GM20431 (cell line): Measurements from ENCODE around the gene DNM3.
"Not testable (repeated sequence)": the region's sequence is repeated elsewhere in the genome, so short reads cannot be mapped to it uniquely, and the experiment has no call there.

Experiments
- in situ Hi-C: fragments of 300-500 bp; cut with MseI, MboI; formaldehyde crosslinking; loops from one replicate; pipeline ENCODE4 v1.15.0; 2020; ENCODE audit warnings: low sequenced_read_pairs; ENCODE audit not compliant: unreplicated experiment

The DNM3 gene

DNA sequence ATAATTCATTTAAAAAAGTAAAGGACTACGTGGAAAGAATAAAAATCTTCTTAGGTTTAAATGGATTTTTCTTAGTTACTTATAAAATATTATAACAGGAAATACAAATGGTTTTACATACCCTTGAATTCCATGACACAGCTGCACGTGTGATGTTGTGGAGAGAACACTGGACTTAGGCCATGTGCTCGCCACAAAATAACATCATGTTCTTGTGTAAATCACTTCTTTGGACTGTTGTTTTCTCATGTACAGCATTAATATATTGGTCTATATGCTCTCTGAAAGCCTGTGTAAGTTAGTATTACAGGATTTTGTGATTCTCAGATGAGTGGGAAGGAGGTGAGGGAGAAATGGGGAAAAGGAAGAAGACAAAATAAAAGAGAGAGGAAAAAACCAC lies 228.2 kb downstream of the DNM3 start:
- in situ Hi-C loops, result no loop called here

DNA sequence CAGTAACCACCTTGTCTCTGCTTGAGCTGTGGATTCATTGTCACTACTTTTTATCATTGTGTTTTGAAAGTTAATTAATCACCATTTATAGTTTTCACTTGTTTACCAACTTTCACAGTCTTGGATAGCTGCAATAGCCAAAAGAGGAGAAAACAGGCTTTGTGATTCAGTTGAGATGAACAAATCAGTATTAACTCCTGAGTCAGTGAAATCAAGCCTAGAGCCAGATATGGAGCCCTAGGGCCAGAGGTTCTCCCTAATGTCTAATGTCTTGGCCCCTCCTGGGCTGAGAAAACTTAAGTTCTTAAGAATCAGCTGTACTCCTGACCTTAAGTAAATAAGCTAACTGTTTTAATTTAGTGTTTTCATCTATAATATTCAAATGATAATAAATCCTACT lies 228.8 kb downstream of the DNM3 start:
- in situ Hi-C loops, result no loop called here

GRCh38 chr1:172071746-172072145 lies 230.4 kb downstream of the DNM3 start:
- in situ Hi-C loops, result no loop called here

GRCh38 chr1:172079859-172080258 lies 238.6 kb downstream of the DNM3 start:
- in situ Hi-C loops, result not testable (repeated sequence)

- in situ Hi-C loops, result no loop called here
These were observed 241.9 kb downstream of the DNM3 start for GRCh38 chr1:172083191-172083590.

DNA sequence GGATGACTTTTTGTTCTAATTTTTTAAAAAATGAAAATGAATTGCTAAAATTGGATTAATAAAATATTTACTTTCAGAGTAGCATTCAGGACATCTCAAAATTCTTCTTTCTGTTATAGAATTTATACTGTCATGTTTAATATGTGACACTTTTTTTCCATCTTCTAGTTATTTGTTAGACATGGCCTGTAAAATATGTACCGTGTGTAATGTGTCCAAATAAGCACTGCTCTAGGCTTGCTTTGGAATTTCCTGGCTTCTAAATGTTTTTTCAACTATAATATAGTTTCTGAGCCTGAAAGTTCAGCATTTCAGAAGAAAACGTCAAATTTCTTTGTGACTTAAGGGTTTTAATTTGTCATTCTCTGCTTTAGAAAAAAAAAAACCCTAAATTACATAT lies 243.6 kb downstream of the DNM3 start:
- in situ Hi-C loops, result no loop called here

- in situ Hi-C loops, result no loop called here
These were observed 244.0 kb downstream of the DNM3 start for GRCh38 chr1:172085317-172085716.

DNA sequence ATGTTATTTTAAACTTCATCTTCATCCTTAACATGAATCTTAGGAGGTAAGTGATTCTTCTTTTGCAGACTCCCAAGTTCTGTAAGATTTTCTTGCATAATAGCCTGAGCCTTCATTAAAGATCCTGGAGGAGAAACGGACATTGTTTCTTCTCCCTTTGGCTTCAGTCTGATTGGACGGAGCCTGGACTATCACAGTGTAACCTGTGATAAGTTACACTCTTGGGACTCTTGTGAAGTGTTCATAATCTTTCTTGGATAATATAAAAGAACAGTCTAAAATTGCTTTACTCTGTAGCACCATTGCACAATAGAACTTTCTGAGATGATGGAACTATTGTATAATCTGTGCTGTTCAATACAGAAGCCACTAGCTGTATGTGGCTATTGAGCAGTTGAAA lies 244.8 kb downstream of the DNM3 start:
- in situ Hi-C loops, result no loop called here

GRCh38 chr1:172088256-172088655 lies 247.0 kb downstream of the DNM3 start:
- in situ Hi-C loops, result no loop called here

- in situ Hi-C loops, result no loop called here
These were observed 248.6 kb downstream of the DNM3 start for GRCh38 chr1:172089768-172090510.

GRCh38 chr1:172090511-172090817 lies 249.2 kb downstream of the DNM3 start:
- in situ Hi-C loops, result no loop called here

- in situ Hi-C loops, result no loop called here
These were observed 254.5 kb downstream of the DNM3 start for GRCh38 chr1:172095846-172096245.

- in situ Hi-C loops, result no loop called here
These were observed 263.9 kb downstream of the DNM3 start for GRCh38 chr1:172105230-172105629.

GRCh38 chr1:172107316-172107975 lies 266.1 kb downstream of the DNM3 start:
- in situ Hi-C loops, result no loop called here

DNA sequence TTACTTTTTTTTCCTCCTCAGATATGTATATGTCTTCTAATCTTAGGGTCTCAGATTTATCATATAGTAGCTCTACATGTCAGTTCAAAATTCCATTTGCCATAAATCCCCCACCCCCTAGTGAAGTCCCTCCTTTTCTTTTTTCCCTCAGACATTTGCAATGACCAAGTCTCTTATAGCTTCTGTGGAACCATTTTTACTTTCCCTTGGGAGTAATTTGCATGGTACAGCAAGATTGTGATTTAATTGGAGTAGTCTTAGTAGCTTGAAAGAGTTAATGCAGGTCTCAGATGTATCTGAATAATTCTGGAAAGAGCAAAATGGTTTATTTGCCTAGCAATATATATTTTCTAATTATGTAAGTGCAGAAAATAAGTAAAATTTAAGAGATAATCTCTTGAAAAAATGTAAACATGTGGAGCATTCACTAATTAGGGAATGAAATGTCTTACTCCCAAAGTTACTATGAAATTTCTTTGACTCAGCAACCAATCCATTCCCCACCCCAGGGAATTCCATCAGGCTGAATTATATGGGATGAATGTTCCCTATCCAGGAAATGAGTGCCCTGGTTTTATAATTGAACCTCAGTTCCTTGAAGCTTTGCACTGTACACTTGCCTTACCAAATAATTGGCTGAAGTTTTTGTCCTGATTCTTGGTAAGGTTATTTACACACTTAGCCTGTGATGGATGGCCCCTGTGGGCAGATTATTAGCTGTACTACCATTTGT lies 267.0 kb downstream of the DNM3 start:
- in situ Hi-C loops, result no loop called here

- in situ Hi-C loops, result no loop called here
These were observed 268.1 kb downstream of the DNM3 start for GRCh38 chr1:172109359-172109758.

GRCh38 chr1:172112576-172112975 lies 271.3 kb downstream of the DNM3 start:
- in situ Hi-C loops, result no loop called here

DNA sequence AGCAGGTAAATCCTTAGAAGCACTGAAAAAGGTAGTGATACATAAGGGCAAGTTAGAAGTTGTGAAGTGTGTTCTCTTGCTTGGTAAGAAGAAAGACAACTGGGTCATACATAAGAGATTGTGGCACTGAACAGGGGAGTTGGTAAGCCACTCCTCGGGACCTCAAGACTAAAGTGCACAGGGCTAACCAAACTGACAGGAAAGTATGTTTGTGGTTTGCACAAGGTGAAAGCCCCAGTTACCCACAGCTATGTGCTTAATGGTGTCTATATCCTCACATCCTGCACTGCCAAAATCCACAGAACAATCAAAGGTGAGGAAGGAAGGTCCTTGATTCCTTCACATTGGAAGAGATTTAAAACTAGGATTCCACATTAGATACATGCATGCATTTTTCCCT lies 276.5 kb downstream of the DNM3 start:
- in situ Hi-C loops, result no loop called here

DNA sequence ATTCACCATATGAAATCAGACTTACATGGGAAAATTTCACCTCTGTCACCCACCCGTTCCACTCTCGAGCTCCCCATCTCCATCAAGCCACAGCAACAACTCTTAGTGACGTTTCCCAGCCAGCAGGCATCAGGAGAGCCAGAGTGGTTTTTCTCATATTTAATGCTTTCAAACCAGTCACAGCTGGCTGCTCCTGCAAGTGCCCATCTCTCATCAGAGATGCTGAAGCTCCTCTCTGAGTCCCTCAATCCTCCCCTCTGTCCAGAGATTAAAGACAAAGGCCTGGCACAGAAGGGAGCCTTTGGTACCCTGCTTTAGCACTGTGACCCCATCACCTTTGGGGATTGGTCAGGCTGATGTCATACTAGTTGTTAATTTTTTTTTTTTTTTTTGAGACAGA lies 277.3 kb downstream of the DNM3 start:
- in situ Hi-C loops, result no loop called here

DNA sequence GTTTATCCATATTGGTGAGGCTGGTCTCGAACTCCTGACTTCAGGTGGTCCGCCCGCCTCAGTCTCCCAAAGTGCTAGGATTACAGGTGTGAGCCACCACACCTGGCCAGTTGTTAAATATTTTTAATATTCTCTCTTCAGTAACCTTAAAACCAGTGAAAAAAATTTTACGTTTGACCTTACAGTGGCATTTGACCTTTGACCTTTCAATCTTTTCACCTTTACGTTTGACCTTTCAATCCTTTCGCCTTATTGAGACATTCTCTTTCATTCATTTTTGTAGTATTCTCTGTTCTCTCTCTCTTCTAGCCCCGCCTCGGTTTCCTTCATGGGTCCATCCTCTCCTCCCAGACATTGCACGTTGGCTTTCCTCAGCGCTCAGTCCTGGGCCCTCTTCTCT lies 277.9 kb downstream of the DNM3 start:
- in situ Hi-C loops, result no loop called here

DNA sequence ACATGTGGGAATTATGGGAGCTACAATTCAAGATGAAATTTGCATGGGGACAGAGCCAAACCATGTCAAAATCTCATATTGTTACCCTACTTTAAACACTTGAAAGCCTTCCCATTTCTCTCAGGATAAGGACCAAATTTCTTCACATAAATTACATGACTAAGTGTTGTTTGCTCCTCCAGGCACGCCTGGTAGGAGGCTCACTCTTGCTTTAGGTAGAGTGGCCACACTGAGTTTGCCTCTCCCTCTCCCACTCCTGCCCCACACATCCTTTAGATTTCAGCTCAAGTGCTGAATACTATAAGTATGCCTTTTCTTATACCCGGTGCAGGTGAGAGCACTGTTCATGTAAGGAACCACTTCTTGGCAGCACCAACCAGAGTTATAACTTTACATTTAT lies 279.1 kb downstream of the DNM3 start:
- in situ Hi-C loops, result no loop called here
